OCI-LY1 (cell line): ENCODE measurements around the gene FERMT3.

Experiments
- H2AFZ ChIP-seq: fragments of 200-600 bp; sonication (generic), shearing (Covaris generic); 2 replicates; pipeline ENCODE4 v1.6.0; 2014; ENCODE audit warnings: antibody characterized with exemption, mild to moderate bottlenecking, low read length
- H3F3A ChIP-seq: fragments of 200-600 bp; sonication (generic), shearing (Covaris generic); 2 replicates; pipeline ENCODE4 v1.6.0; 2014; ENCODE audit warnings: mild to moderate bottlenecking, antibody characterized with exemption, low read length, moderate library complexity; ENCODE audit not compliant: insufficient read depth
- H3K27ac ChIP-seq: fragments of 200-600 bp; sonication (generic); 2 replicates; pipeline ENCODE4 v1.5.1; 2014; ENCODE audit warnings: low read length, mixed run types, mild to moderate bottlenecking, low read depth; ENCODE audit not compliant: poor library complexity, severe bottlenecking
- H3K27me3 ChIP-seq: fragments of 200-600 bp; sonication (generic); 2 replicates; pipeline ENCODE4 v1.6.0; 2014; ENCODE audit warnings: antibody characterized with exemption, mild to moderate bottlenecking, low read length, moderate library complexity; ENCODE audit not compliant: insufficient read depth
- H3K36me3 ChIP-seq: fragments of 200-600 bp; sonication (generic); 2 replicates; pipeline ENCODE4 v1.6.1; 2014; ENCODE audit warnings: mild to moderate bottlenecking, antibody characterized with exemption, low read length, moderate library complexity, mixed read lengths; ENCODE audit not compliant: insufficient read depth
- H3K4me1 ChIP-seq: fragments of 200-600 bp; sonication (generic); 2 replicates; pipeline ENCODE4 v1.5.1; 2014; ENCODE audit warnings: mild to moderate bottlenecking, low read length, moderate library complexity; ENCODE audit not compliant: insufficient read depth, severe bottlenecking
- H3K4me2 ChIP-seq: fragments of 200-600 bp; sonication (generic), shearing (Covaris generic); 2 replicates; pipeline ENCODE4 v1.6.1; 2014; ENCODE audit warnings: low read length
- H3K4me3 ChIP-seq: fragments of 200-600 bp; sonication (generic); 2 replicates; pipeline ENCODE4 v1.5.1; 2014; ENCODE audit warnings: low read length, low read depth, mild to moderate bottlenecking, mixed read lengths; ENCODE audit not compliant: poor library complexity, severe bottlenecking
- H3K79me2 ChIP-seq: fragments of 200-600 bp; shearing (Covaris generic); 2 replicates; pipeline ENCODE4 v1.6.1; 2016; ENCODE audit warnings: mixed run types, low read length, mixed read lengths; ENCODE audit not compliant: insufficient read depth
- H3K9ac ChIP-seq: fragments of 200-600 bp; sonication (generic), shearing (Covaris generic); 2 replicates; pipeline ENCODE4 v1.6.1; 2014; ENCODE audit warnings: mild to moderate bottlenecking, low read length, mixed read lengths
- H3K9me2 ChIP-seq: fragments of 200-600 bp; sonication (generic), shearing (Covaris generic); 2 replicates; pipeline ENCODE4 v1.6.1; 2014; ENCODE audit warnings: low read depth, mild to moderate bottlenecking, low read length, mixed read lengths
- H3K9me3 ChIP-seq: fragments of 200-600 bp; shearing (Covaris generic); 2 replicates; pipeline ENCODE4 v1.6.1; 2014; ENCODE audit warnings: low read length, mixed read lengths
- H4K20me1 ChIP-seq: fragments of 200-600 bp; sonication (generic), shearing (Covaris generic); 2 replicates; pipeline ENCODE4 v1.6.0; 2016; ENCODE audit warnings: mild to moderate bottlenecking, low read length; ENCODE audit not compliant: insufficient read depth
- CTCF ChIP-seq: fragments of 200-600 bp; sonication (generic), shearing (Covaris generic); IDR thresholded peaks from 2 replicates; pipeline ENCODE4 v1.5.1; 2017; ENCODE audit warnings: mild to moderate bottlenecking, antibody characterized with exemption, low read length, moderate library complexity, mixed read lengths
- EZH2 ChIP-seq: fragments of 200-600 bp; sonication (generic), shearing (Covaris generic); IDR thresholded peaks from 2 replicates; pipeline ENCODE4 v1.8.0; 2017; ENCODE audit warnings: borderline replicate concordance, mixed run types, mild to moderate bottlenecking, antibody characterized with exemption, low read length, moderate library complexity, mixed read lengths

Gene FERMT3

GRCh38 chr11:64235437-64236161 is 29.1 kb downstream of the FERMT3 start:
- peaks cover 15% of the 10 kb centered on the region; the same call in 1 of the 2 replicates for H3K36me3 ChIP-seq
- H2AFZ ChIP-seq, result no peak overlapping the region
- H3K4me2 ChIP-seq, result peak overlapping the region; percentile 97
- H3K4me3 ChIP-seq, result peak overlapping the region; percentile 77
- H3K27ac ChIP-seq, result peak overlapping the region; percentile 69
- peak overlapping the region; percentile 79 for H3K9ac ChIP-seq
- H3K27me3 ChIP-seq, result no peaks in the 10 kb centered on the region
- TF ChIP-seq CTCF (no peak), EZH2 (no peak)
- H4K20me1 ChIP-seq, result no peaks in the 10 kb centered on the region
- peaks cover 75% of the 10 kb centered on the region for H3K4me1 ChIP-seq
- no peaks in the 10 kb centered on the region for H3K9me2 ChIP-seq
- H3K9me3 ChIP-seq, result no peaks in the 10 kb centered on the region
- H3K79me2 ChIP-seq, result no peaks in the 10 kb centered on the region
- H3F3A ChIP-seq, result peaks cover 18% of the 10 kb centered on the region; the same call in 1 of the 2 replicates

- no peaks in the 10 kb centered on the region for H3K9me2 ChIP-seq
- H4K20me1 ChIP-seq, result no peaks in the 10 kb centered on the region
- H3K36me3 ChIP-seq, result peaks cover 15% of the 10 kb centered on the region; the same call in 1 of the 2 replicates
- peaks cover 66% of the 10 kb centered on the region for H3K4me1 ChIP-seq
- TF ChIP-seq CTCF, result no peak
- no peak for TF ChIP-seq EZH2
- H3K4me3 ChIP-seq, result peak overlapping the region; percentile 36
- H2AFZ ChIP-seq, result no peak overlapping the region
- H3K27me3 ChIP-seq, result no peaks in the 10 kb centered on the region
- no peaks in the 10 kb centered on the region for H3K9me3 ChIP-seq
- peak overlapping the region; percentile 98 for H3K27ac ChIP-seq
- peaks cover 18% of the 10 kb centered on the region; the same call in 1 of the 2 replicates for H3F3A ChIP-seq
- H3K79me2 ChIP-seq, result no peaks in the 10 kb centered on the region
- H3K9ac ChIP-seq, result peak overlapping the region; percentile 93
- peak overlapping the region; percentile 91 for H3K4me2 ChIP-seq
Measured at GRCh38 chr11:64237484-64237951, 31.0 kb downstream of the FERMT3 start.

GRCh38 chr11:64238076-64238475 is 31.6 kb downstream of the FERMT3 start:
- TF ChIP-seq EZH2 (no peak), CTCF (no peak)

More at GRCh38 chr11:64238076-64238475, 31.6 kb downstream of the FERMT3 start:
- Histone ChIP-seq H3K9me3 (no peaks in the 10 kb centered on the region), H3K9ac (peak overlapping the region; percentile 93), H3K4me2 (peak overlapping the region; percentile 91), H3F3A (peaks cover 18% of the 10 kb centered on the region; the same call in 1 of the 2 replicates), H3K27me3 (no peaks in the 10 kb centered on the region), H3K9me2 (no peaks in the 10 kb centered on the region), H3K27ac (peak overlapping the region; percentile 98), H4K20me1 (no peaks in the 10 kb centered on the region), H2AFZ (no peak overlapping the region), H3K79me2 (no peaks in the 10 kb centered on the region), H3K36me3 (peaks cover 18% of the 10 kb centered on the region; the same call in 1 of the 2 replicates), H3K4me1 (peaks cover 71% of the 10 kb centered on the region), H3K4me3 (peak overlapping the region; percentile 36)
